Subcutaneous adipose tissue (tissue), 4 donors: ENCODE data around the gene DHX40. TPM values are rescaled to one million over a fixed set of nuclear protein-coding genes. Genes with fewer than 3 reads are reported as not detected.

ENCODE experiments used
- CTCF ChIP-seq: fragments of 450-650 bp; IDR thresholded peaks from one replicate; pipeline ENCODE4 v1.5.1; 2016; ENCODE audit warnings: low read depth, mild to moderate bottlenecking, control low read depth, antibody characterized with exemption, moderate library complexity
- total RNA-seq, 4 donors: library from RNA; depleted of rRNA; stranded (reverse); fragments of >200 nt; gene quantifications; one replicate each; pipeline ENCODE4 v1.1.0, GENCODE V29; 2016

DHX40 gene
- total RNA-seq, 4 donors from 2014 or later = 41.6 to 54.8 (median 49.3) TPM

DNA sequence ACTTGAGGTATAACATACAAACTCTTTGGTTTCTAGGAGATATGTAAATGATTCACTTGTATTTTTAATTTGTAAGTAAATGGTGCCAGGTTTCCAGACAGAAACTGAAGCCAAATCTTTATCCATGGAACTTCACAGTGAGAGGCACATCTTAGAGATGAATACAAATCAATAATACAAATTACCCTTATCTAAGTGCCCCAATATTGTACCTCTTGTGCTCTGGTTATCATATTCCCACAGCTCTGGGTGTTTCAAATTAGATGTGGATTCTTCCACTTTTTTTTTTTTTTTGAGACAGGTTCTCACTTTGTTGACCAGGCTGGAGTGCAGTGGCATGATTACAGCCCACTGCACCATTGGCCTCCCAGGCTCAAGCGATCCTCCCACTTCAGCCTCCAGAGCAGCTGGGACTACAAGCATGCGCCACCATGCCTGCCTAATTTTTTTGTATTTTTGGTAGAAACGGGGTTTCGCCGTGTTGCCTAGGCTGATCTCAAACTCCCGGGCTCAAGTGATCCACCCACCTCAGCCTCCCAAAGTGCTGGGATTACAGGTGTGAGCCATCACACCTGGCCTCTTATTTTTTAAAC, 38.0 kb upstream of the DHX40 start:
- no peak for TF ChIP-seq CTCF

DNA sequence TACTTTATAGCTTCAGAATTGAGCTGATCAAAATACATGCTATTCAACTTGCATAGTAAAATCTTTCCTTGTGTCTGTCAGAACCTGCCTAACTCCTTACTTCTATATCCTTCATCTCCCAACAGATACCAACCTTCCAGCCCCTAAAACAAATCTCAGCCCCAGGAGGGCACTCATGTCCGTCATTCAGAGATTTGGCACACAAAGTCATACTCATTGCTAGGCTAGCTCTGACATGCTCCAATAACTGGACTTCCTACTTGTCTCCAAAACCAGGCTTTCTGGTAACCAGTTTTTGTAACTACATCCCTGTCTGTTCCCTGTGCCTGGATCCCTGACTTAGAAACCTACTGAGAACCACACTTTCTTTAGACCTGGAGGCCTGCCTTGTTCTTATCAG, 37.5 kb upstream of the DHX40 start:
- TF ChIP-seq CTCF = no peak

DNA sequence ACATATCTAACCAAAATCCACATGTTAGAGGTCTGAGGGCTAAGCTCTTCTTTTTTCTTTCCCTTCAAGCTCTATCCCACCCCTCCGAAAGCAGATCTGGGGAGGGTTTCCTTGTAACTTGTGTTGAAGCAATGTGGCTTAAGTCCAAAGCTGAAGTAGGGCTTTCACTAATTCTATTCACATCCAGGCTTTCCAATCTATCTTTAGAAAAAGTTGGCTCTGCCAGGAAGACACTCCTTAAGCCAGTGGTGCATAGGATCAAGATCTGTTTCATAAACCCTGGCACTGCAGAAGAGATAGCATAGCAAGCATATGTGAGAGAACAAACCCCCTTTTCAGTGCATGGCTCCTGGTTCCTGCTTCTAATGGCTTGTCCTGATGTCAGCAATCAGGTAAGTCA, 34.9 kb upstream of the DHX40 start:
- TF ChIP-seq CTCF = no peak

- TF ChIP-seq CTCF = no peak
Measured at GRCh38 chr17:59533694-59534093, 31.7 kb upstream of the DHX40 start.

- no peak for TF ChIP-seq CTCF
Measured at GRCh38 chr17:59534583-59534982, 30.8 kb upstream of the DHX40 start.

DNA sequence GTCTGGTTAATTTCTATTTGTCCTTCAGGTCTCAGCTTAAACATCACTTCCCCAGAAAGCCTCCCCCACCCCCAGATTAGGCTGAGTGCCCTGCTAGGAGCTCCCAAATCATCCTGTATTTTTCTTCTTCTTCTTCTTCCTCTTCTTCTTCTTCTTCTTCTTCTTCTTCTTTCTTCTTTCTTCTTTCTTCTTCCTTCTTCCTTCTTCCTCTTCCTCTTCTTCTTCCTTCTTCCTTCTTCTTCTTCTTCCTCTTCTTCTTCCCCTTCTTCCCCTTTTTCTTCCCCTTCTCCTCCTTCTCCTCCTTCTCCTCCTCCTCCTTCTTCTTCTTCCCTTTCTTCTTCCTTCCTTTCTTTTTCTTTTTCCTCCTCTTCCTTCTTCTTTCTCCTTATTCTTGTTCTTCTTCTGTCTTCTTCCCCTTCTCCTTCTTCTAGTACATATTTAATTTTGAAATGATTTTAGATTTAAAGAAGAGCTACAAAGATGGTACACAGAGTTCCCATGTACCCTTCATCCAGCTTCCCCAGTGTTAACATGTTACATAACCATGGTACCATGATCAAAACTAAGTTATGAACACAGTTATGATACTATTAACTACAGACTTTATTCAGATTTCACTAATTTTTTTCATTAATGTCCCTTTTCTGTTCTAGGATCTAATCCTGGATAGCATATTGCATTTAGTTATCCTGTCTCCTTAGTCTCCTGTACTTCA, 27.1 kb upstream of the DHX40 start:
- TF ChIP-seq CTCF = no peak

GRCh38 chr17:59542960-59543635, 22.3 kb upstream of the DHX40 start:
- no peak for TF ChIP-seq CTCF
